ENCODE data around the gene ZFAND2A.
A peak's percentile ranks its signal among the peaks of the same experiment; 100 is the strongest.

DNA sequence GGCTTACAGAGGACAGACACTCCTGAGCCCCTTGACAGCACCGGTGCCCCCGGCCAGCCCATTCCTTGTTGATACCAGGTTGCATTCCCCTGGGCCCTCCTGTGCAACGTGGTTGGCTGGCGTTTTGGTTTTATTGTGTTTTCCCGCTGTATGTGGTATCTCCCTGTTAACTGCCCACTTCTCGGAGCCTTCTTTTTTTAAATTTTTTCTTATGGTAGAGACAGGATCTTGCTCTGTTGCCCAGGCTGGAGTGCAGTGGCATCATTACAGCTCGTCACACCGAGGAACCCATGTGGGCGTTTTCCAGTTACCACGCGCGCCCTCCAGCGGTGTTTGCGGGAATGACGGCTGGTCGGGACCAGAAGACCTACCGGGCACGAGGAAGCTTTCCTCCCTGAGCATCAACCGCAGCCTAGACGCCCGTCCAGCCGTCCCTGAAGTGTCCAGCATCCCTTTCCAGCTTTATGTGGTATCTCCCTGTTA is 16.9 kb upstream of the ZFAND2A start:
- TF ChIP-seq CTCF (IDR thresholded peaks at IDR 0.05 in 4 of 5, conservative IDR thresholded peaks at IDR 0.05 in 1 of 5): peak in 3 of 5 experiments; percentile 46 to 55 (median 46)
- no peak for TF ChIP-seq POLR2A (IDR thresholded peaks at IDR 0.05)

All from gastrocnemius medialis (tissue), 4 donors.